ENCODE results near the gene TIMP3. TPM values are rescaled to one million over a fixed set of nuclear protein-coding genes. Genes with fewer than 3 reads are reported as not detected.
"Not testable (repeated sequence)": the region's sequence is repeated elsewhere in the genome, so short reads cannot be mapped to it uniquely, and the experiment has no call there.

TIMP3 gene
- total RNA-seq, 2 experiments from 2014 or later, result not detected

GRCh38 chr22:32858121-32858703 lies 56.7 kb downstream of the TIMP3 start:
- no peak for DNase-seq
- POLR2A ChIA-PET, result no interaction called here
- Mint-ChIP-seq H3K27ac (no peak overlapping the region), H3K36me3 (no peaks in the 10 kb centered on the region), H3K9me3 (no peaks in the 10 kb centered on the region), H3K27me3 (no peaks in the 10 kb centered on the region), H3K4me3 (no peak overlapping the region), H3K4me1 (ENCODE audit: low read depth) (no peaks in the 10 kb centered on the region)
- CTCF ChIA-PET, result interaction anchor here (0.6 kb wide), 1 partner anchor 29 kb away, joined by 3 read pairs; no protein-coding TSS in a partner anchor
- intact Hi-C loops (cut with micrococcal nuclease), result no loop called here

DNA sequence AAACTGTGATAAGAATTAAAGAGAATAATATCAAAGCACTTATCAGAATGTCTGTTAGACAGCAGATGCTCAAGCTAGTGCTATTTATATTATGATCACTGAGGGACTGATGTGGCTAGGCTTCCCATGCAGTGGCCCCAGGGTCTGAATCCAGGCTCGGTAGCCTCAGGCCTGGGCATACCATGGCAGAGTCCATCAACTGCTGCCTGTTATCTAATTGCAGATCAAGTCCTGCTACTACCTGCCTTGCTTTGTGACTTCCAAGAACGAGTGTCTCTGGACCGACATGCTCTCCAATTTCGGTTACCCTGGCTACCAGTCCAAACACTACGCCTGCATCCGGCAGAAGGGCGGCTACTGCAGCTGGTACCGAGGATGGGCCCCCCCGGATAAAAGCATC lies 57.5 kb downstream of the TIMP3 start:
- ChIA-PET CTCF (no interaction called here), POLR2A (no interaction called here)
- no peaks in the 10 kb centered on the region for H3K4me1 Mint-ChIP-seq (ENCODE audit: low read depth)
- no peaks in the 10 kb centered on the region for H3K36me3 Mint-ChIP-seq
- intact Hi-C loops (cut with micrococcal nuclease), result no loop called here
- no peak for DNase-seq
- no peak overlapping the region for H3K4me3 Mint-ChIP-seq
- H3K27ac Mint-ChIP-seq, result no peak overlapping the region
- H3K27me3 Mint-ChIP-seq, result no peaks in the 10 kb centered on the region
- H3K9me3 Mint-ChIP-seq, result no peaks in the 10 kb centered on the region

DNA sequence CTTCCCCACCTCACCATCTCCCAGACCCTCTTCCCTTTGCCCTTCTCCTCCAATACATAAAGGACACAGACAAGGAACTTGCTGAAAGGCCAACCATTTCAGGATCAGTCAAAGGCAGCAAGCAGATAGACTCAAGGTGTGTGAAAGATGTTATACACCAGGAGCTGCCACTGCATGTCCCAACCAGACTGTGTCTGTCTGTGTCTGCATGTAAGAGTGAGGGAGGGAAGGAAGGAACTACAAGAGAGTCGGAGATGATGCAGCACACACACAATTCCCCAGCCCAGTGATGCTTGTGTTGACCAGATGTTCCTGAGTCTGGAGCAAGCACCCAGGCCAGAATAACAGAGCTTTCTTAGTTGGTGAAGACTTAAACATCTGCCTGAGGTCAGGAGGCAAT lies 58.2 kb downstream of the TIMP3 start:
- intact Hi-C loops (cut with micrococcal nuclease), result no loop called here
- H3K27me3 Mint-ChIP-seq, result no peaks in the 10 kb centered on the region
- H3K4me1 Mint-ChIP-seq (ENCODE audit: low read depth), result no peaks in the 10 kb centered on the region
- no peaks in the 10 kb centered on the region for H3K36me3 Mint-ChIP-seq
- no peaks in the 10 kb centered on the region for H3K9me3 Mint-ChIP-seq
- no peak for DNase-seq
- POLR2A ChIA-PET, result no interaction called here
- CTCF ChIA-PET, result no interaction called here
- no peak overlapping the region for H3K27ac Mint-ChIP-seq
- no peak overlapping the region for H3K4me3 Mint-ChIP-seq

DNA sequence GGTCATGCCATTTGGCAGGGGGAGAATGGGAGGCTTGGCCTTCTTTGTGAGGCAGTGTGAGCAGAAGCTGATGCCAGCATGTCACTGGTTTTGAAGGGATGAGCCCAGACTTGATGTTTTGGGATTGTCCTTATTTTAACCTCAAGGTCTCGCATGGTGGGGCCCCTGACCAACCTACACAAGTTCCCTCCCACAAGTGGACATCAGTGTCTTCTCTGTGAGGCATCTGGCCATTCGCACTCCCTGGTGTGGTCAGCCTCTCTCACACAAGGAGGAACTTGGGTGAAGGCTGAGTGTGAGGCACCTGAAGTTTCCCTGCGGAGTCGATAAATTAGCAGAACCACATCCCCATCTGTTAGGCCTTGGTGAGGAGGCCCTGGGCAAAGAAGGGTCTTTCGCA lies 59.8 kb downstream of the TIMP3 start:
- intact Hi-C loops (cut with micrococcal nuclease), result no loop called here
- ChIA-PET CTCF (no interaction called here), POLR2A (no interaction called here)
- H3K27ac Mint-ChIP-seq, result no peak overlapping the region
- no peaks in the 10 kb centered on the region for H3K36me3 Mint-ChIP-seq
- no peak overlapping the region for H3K4me3 Mint-ChIP-seq
- no peaks in the 10 kb centered on the region for H3K27me3 Mint-ChIP-seq
- H3K9me3 Mint-ChIP-seq, result no peaks in the 10 kb centered on the region
- DNase-seq, result no peak
- no peaks in the 10 kb centered on the region for H3K4me1 Mint-ChIP-seq (ENCODE audit: low read depth)

DNA sequence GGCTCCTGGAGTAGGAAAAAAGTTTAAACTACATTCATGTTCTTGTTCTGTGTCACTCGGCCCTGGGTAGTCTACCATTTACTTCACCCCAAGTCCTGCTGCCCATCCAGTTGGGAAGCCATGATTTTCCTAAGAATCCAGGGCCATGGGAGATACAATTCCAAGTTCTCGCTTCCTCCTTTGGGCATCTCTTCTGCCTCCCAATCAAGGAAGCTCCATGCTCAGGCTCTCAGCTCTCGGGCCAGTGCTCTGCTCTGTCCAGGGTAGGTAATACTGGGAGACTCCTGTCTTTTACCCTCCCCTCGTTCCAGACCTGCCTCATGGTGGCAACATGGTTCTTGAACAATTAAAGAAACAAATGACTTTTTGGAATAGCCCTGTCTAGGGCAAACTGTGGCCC lies 60.6 kb downstream of the TIMP3 start:
- Mint-ChIP-seq H3K27me3 (no peaks in the 10 kb centered on the region), H3K9me3 (no peaks in the 10 kb centered on the region)

DNA sequence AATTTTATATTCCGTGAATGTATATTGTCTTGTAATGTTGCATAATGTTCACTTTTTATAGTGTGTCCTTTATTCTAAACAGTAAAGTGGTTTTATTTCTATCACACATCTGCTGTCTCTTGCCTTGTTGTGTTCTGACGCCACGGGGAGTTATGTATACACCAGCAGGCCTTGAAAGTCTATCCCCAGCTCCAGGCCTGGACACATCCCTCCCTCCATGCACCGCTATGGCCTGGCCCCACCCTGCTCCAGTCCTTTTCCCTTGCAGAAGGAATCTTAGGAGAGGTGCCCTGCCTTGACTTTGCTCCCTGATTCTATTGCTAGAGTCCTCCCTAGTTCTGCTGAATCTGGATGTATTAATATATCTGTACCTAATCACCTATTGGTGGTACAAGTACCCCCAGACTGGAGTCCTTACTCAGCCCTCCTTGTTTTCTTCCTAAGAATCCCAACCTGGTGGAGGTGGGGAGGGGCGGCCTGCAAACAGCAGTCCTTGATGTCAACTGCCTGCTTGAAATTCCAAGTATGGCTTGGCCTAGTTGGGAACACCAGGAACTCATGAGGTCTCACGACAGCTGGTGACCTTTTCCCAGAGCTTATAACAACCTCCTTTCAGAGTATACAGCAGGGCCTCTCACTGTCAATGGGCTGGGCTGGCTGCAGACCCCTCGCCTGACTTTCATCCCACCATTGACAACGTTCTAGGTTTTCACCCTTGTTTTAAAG lies 61.6 kb downstream of the TIMP3 start:
- POLR2A ChIA-PET, result no interaction called here
- Mint-ChIP-seq H3K4me3 (no peak overlapping the region), H3K4me1 (ENCODE audit: low read depth) (no peaks in the 10 kb centered on the region), H3K9me3 (no peaks in the 10 kb centered on the region), H3K36me3 (no peaks in the 10 kb centered on the region), H3K27ac (no peak overlapping the region), H3K27me3 (no peaks in the 10 kb centered on the region)
- no peak for DNase-seq
- CTCF ChIA-PET, result no interaction called here
- intact Hi-C loops (cut with micrococcal nuclease), result no loop called here

More for the DNA sequence above, 60.6 kb downstream of the TIMP3 start:
- intact Hi-C loops (cut with micrococcal nuclease), result no loop called here
- no peak overlapping the region for H3K4me3 Mint-ChIP-seq
- no peaks in the 10 kb centered on the region for H3K36me3 Mint-ChIP-seq
- H3K4me1 Mint-ChIP-seq (ENCODE audit: low read depth), result no peaks in the 10 kb centered on the region
- ChIA-PET POLR2A (no interaction called here), CTCF (no interaction called here)
- H3K27ac Mint-ChIP-seq, result no peak overlapping the region
- DNase-seq, result no peak

GRCh38 chr22:32864041-32864440 lies 62.5 kb downstream of the TIMP3 start:
- CTCF ChIA-PET, result no interaction called here

DNA sequence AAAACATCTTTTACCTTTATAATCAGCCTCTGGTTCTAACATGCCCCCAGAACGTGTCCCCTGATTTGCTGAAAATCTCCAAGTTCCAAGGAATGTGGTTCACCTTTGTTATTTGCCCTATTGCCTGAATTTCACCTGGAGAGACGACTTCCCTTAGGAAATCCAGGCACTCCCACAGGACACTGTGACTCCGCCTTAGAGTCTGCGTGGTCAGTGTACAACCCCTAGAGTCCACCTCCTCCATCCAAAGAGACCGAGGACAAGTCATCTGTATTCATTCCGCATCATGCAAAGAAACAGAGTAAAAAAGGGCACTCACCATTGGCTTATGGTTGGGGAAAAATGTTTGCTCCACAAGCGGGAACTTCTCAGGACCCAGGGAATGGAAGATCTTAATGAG lies 63.1 kb downstream of the TIMP3 start:
- Mint-ChIP-seq H3K27me3 (no peaks in the 10 kb centered on the region), H3K4me1 (ENCODE audit: low read depth) (no peaks in the 10 kb centered on the region), H3K27ac (no peak overlapping the region), H3K4me3 (no peak overlapping the region), H3K9me3 (no peaks in the 10 kb centered on the region), H3K36me3 (no peaks in the 10 kb centered on the region)
- ChIA-PET POLR2A (no interaction called here), CTCF (no interaction called here)
- intact Hi-C loops (cut with micrococcal nuclease), result no loop called here
- no peak for DNase-seq

More at GRCh38 chr22:32864041-32864440, 62.5 kb downstream of the TIMP3 start:
- intact Hi-C loops (cut with micrococcal nuclease), result no loop called here
- no peaks in the 10 kb centered on the region for H3K27me3 Mint-ChIP-seq
- no peak for DNase-seq
- H3K4me3 Mint-ChIP-seq, result no peak overlapping the region
- no peaks in the 10 kb centered on the region for H3K36me3 Mint-ChIP-seq
- H3K27ac Mint-ChIP-seq, result no peak overlapping the region
- no peaks in the 10 kb centered on the region for H3K9me3 Mint-ChIP-seq
- no peaks in the 10 kb centered on the region for H3K4me1 Mint-ChIP-seq (ENCODE audit: low read depth)
- POLR2A ChIA-PET, result no interaction called here

- POLR2A ChIA-PET, result no interaction called here
Measured at GRCh38 chr22:32866953-32867352, 65.4 kb downstream of the TIMP3 start.

DNA sequence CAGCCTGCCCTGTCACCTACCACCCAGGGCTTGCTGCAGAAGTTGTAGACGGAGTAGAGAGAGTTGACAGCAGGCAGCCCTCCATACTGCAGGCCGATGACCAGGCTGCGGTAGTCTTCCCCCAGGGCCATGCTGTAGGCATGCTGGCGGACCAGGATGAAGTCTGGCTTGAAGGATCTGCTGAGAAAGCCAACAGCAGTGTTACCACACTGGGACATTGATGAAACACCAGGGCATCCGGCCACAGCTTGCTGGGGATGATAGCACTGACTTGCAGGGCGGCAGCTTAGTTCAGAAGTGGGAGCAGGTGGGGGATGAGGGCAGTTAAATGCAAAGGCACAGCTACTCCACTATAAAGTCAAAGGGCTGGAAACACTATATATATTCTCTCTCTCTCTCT lies 67.4 kb downstream of the TIMP3 start:
- ChIA-PET POLR2A (no interaction called here), CTCF (interaction anchor here (0.7 kb wide), 1 partner anchor 31 kb away, joined by 3 read pairs; no protein-coding TSS in a partner anchor)
- no peak for DNase-seq
- Mint-ChIP-seq H3K27me3 (peaks cover 4% of the 10 kb centered on the region), H3K4me1 (ENCODE audit: low read depth) (no peaks in the 10 kb centered on the region), H3K9me3 (no peaks in the 10 kb centered on the region), H3K4me3 (no peak overlapping the region), H3K27ac (no peak overlapping the region), H3K36me3 (no peaks in the 10 kb centered on the region)
- intact Hi-C loops (cut with micrococcal nuclease), result no loop called here

More at GRCh38 chr22:32866953-32867352, 65.4 kb downstream of the TIMP3 start:
- Mint-ChIP-seq H3K27me3 (peaks cover 2% of the 10 kb centered on the region), H3K9me3 (no peaks in the 10 kb centered on the region), H3K36me3 (no peaks in the 10 kb centered on the region), H3K27ac (no peak overlapping the region), H3K4me1 (ENCODE audit: low read depth) (no peaks in the 10 kb centered on the region), H3K4me3 (no peak overlapping the region)
- CTCF ChIA-PET, result no interaction called here
- no peak for DNase-seq
- intact Hi-C loops (cut with micrococcal nuclease), result no loop called here

DNA sequence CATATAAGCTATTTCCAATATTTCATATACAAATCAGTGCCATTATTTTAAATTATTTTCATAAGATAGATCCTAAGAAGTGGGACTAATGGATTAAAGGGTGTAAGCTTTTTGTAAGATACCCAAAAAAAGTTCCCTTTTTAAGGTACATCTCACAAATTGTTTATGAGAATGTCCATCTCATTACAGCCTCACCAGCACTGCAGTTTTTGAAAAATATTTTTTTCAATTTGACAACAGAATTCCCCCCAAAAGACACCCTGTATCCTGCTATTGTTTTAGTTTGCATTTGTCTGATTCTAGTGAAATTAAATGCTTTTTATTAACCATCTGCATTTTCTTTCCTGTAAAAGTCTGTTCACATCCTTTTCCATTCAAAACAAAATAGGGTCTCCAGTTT lies 69.0 kb downstream of the TIMP3 start:
- H3K9me3 Mint-ChIP-seq, result no peaks in the 10 kb centered on the region
- POLR2A ChIA-PET, result no interaction called here
- CTCF ChIA-PET, result no interaction called here

GRCh38 chr22:32873604-32874003 lies 72.1 kb downstream of the TIMP3 start:
- H3K4me1 Mint-ChIP-seq (ENCODE audit: low read depth); H3K4me3 Mint-ChIP-seq; H3K27me3 Mint-ChIP-seq; intact Hi-C loops (cut with micrococcal nuclease); H3K27ac Mint-ChIP-seq; POLR2A ChIA-PET; CTCF ChIA-PET; H3K9me3 Mint-ChIP-seq; H3K36me3 Mint-ChIP-seq; DNase-seq: not testable (repeated sequence)

More for the DNA sequence above, 69.0 kb downstream of the TIMP3 start:
- intact Hi-C loops (cut with micrococcal nuclease), result no loop called here
- H3K4me1 Mint-ChIP-seq (ENCODE audit: low read depth), result no peaks in the 10 kb centered on the region
- no peak overlapping the region for H3K27ac Mint-ChIP-seq
- H3K27me3 Mint-ChIP-seq, result peaks cover 5% of the 10 kb centered on the region
- H3K4me3 Mint-ChIP-seq, result no peak overlapping the region
- no peak for DNase-seq
- H3K36me3 Mint-ChIP-seq, result no peaks in the 10 kb centered on the region

- H3K4me1 Mint-ChIP-seq (ENCODE audit: low read depth), result no peaks in the 10 kb centered on the region
- intact Hi-C loops (cut with micrococcal nuclease), result no loop called here
- H3K27me3 Mint-ChIP-seq, result peaks cover 5% of the 10 kb centered on the region
- no peaks in the 10 kb centered on the region for H3K36me3 Mint-ChIP-seq
- H3K9me3 Mint-ChIP-seq, result no peaks in the 10 kb centered on the region
- CTCF ChIA-PET, result interaction anchor here (1.1 kb wide), 1 partner anchor 18 kb away, joined by 4 read pairs; no protein-coding TSS in a partner anchor
- no peak overlapping the region for H3K4me3 Mint-ChIP-seq
- POLR2A ChIA-PET, result no interaction called here
- DNase-seq, result no peak
- H3K27ac Mint-ChIP-seq, result no peak overlapping the region
Measured at GRCh38 chr22:32874385-32874784, 72.9 kb downstream of the TIMP3 start.

All from activated CD4-positive, alpha-beta memory T cell treated with anti-CD3 and anti-CD28 coated beads for 36 hours (primary cell).